CD4-positive, alpha-beta T cell (primary cell): Measurements from ENCODE around the gene MFN1. TPM values are rescaled to one million over a fixed set of nuclear protein-coding genes. Genes with fewer than 3 reads are reported as not detected.

Experiments used
- ATAC-seq: fragments of 200-7000 bp; cut with Tn5 transposase; one replicate; pipeline ENCODE4 v1.10.0; 2022; ENCODE audit warnings: mild to moderate bottlenecking; ENCODE audit not compliant: poor library complexity
- CTCF ChIA-PET: fragments of 350-600 bp; sonication (Branson Sonifier 250); formaldehyde crosslinking; loops from one replicate; lab custom pipeline; 2021; ENCODE audit warnings: antibody characterized with exemption, inconsistent platforms; lab: Charles Lee
- POLR2A ChIA-PET: fragments of 350-600 bp; sonication (Branson Sonifier 250); formaldehyde crosslinking; loops from one replicate; lab custom pipeline; 2021; ENCODE audit warnings: antibody characterized with exemption, inconsistent platforms; lab: Charles Lee
- DNase-seq, 14 experiments: peaks; one replicate each; pipeline ENCODE4 v3.0.0-alpha.2; 2013 to 2020; ENCODE audit warnings: mixed read lengths in 2 of 14
- H3K27ac ChIP-seq, 2 donors: one replicate each; pipeline versions ENCODE4 v1.5.1 to v1.7.0; 2013; ENCODE audit warnings: low read length in 2 of 2, low read depth in 1 of 2, mild to moderate bottlenecking in 1 of 2
- H3K27me3 ChIP-seq, 2 experiments: 1 replicate in 1 of 2; 2 replicates in 1 of 2; pipeline versions ENCODE4 v1.6.1 to v1.7.0; 2013; ENCODE audit warnings: low read length in 2 of 2, control low read depth in 1 of 2, mild to moderate bottlenecking in 1 of 2, moderate library complexity in 1 of 2; ENCODE audit not compliant: insufficient read depth in 2 of 2, control insufficient read depth in 1 of 2
- H3K36me3 ChIP-seq: one replicate; pipeline ENCODE4 v1.6.1; 2013; ENCODE audit warnings: low read length, control low read depth; ENCODE audit not compliant: insufficient read depth
- H3K4me1 ChIP-seq: one replicate; pipeline ENCODE4 v1.6.1; 2013; ENCODE audit warnings: low read length, control low read depth; ENCODE audit not compliant: insufficient read depth
- H3K4me3 ChIP-seq: one replicate; pipeline ENCODE4 v1.5.1; 2013; ENCODE audit warnings: mild to moderate bottlenecking, low read length, moderate library complexity
- H3K9me3 ChIP-seq, 2 experiments: 1 replicate in 1 of 2; 2 replicates in 1 of 2; pipeline versions ENCODE4 v1.6.1 to v1.7.0; 2013; ENCODE audit warnings: low read length in 2 of 2, mild to moderate bottlenecking in 2 of 2, control low read depth in 1 of 2, moderate library complexity in 1 of 2; ENCODE audit not compliant: control insufficient read depth in 1 of 2, insufficient read depth in 1 of 2
- H3K27ac Mint-ChIP-seq: one replicate; pipeline ENCODE4 v1.8.0; 2020; ENCODE audit warnings: mixed read lengths
- H3K27me3 Mint-ChIP-seq: one replicate; pipeline ENCODE4 v1.8.0; 2021; ENCODE audit warnings: mixed read lengths
- H3K36me3 Mint-ChIP-seq: one replicate; pipeline ENCODE4 v1.8.0; 2021; ENCODE audit warnings: low read depth, mixed read lengths
- H3K4me1 Mint-ChIP-seq: one replicate; pipeline ENCODE4 v1.8.0; 2021; ENCODE audit warnings: low read depth, mixed read lengths
- H3K4me3 Mint-ChIP-seq: one replicate; pipeline ENCODE4 v1.8.0; 2020; ENCODE audit warnings: mild to moderate bottlenecking, mixed read lengths
- H3K9me3 Mint-ChIP-seq: one replicate; pipeline ENCODE4 v1.8.0; 2020; ENCODE audit warnings: mixed read lengths
- CTCF ChIP-seq: fragments of 200-600 bp; IDR thresholded peaks from one replicate; pipeline ENCODE4 v1.8.0; 2022; ENCODE audit warnings: antibody characterized with exemption, mild to moderate bottlenecking
- intact Hi-C, 2 experiments: fragments of 100-400 bp; cut with DNase I in 1 of 2; cut with micrococcal nuclease in 1 of 2; formaldehyde crosslinking; loops; one replicate each; pipeline versions ENCODE4 v1.15.1 to v1.9.0; 2023 to 2025; cut with DNase I, micrococcal nuclease
- total RNA-seq, 174 experiments: library from RNA in 2 of 174; stranded (reverse) in 2 of 174; gene quantifications; one replicate each; pipeline ENCODE4 v1.2.3 and lab custom pipeline; 2021 to 2026

MFN1 gene
- total RNA-seq, 2 experiments from 2014 or later, result 20.7 to 26.1 TPM

GRCh38 chr3:179373938-179374337 is 26.4 kb downstream of the MFN1 start:
- H3K4me3 Mint-ChIP-seq, result no peak overlapping the region
- no peak for TF ChIP-seq CTCF
- DNase-seq, result no peak
- POLR2A ChIA-PET, result no interaction called here
- Histone ChIP-seq H3K9me3 (no peaks in the 10 kb centered on the region), H3K4me1 (no peaks in the 10 kb centered on the region), H3K27ac (no peak overlapping the region), H3K4me3 (no peak overlapping the region), H3K27me3 (no peaks in the 10 kb centered on the region), H3K36me3 (peaks cover 58% of the 10 kb centered on the region)
- CTCF ChIA-PET, result interaction anchor here (1.0 to 1.2 kb wide), 2 partner anchors 22 to 24 kb away, joined by 3 to 4 read pairs; no protein-coding TSS in a partner anchor
- H3K9me3 Mint-ChIP-seq, result no peaks in the 10 kb centered on the region
- intact Hi-C loops, result no loop called here
- no peaks in the 10 kb centered on the region for H3K27me3 Mint-ChIP-seq
- ATAC-seq, result no peak
- H3K4me1 Mint-ChIP-seq, result no peaks in the 10 kb centered on the region
- no peak overlapping the region for H3K27ac Mint-ChIP-seq
- peaks cover 67% of the 10 kb centered on the region for H3K36me3 Mint-ChIP-seq

- ATAC-seq (no peak), DNase-seq (no peak)
- Histone ChIP-seq H3K27ac (no peak overlapping the region), H3K27me3 (no peaks in the 10 kb centered on the region), H3K4me3 (no peak overlapping the region), H3K9me3 (no peaks in the 10 kb centered on the region), H3K4me1 (no peaks in the 10 kb centered on the region), H3K36me3 (peaks cover 57% of the 10 kb centered on the region)
- H3K27me3 Mint-ChIP-seq, result no peaks in the 10 kb centered on the region
- ChIA-PET CTCF (interaction anchor here (1.2 to 1.6 kb wide), 2 partner anchors 22 to 25 kb away, joined by 4 read pairs; no protein-coding TSS in a partner anchor), POLR2A (no interaction called here)
- no peak overlapping the region for H3K4me3 Mint-ChIP-seq
- no peak overlapping the region for H3K27ac Mint-ChIP-seq
- intact Hi-C loops, result no loop called here
- H3K9me3 Mint-ChIP-seq, result no peaks in the 10 kb centered on the region
- TF ChIP-seq CTCF, result no peak
- peaks cover 72% of the 10 kb centered on the region for H3K36me3 Mint-ChIP-seq
- no peaks in the 10 kb centered on the region for H3K4me1 Mint-ChIP-seq
Observed at GRCh38 chr3:179375091-179375999, 27.8 kb downstream of the MFN1 start.

- Mint-ChIP-seq H3K36me3 (peaks cover 72% of the 10 kb centered on the region), H3K27ac (no peak overlapping the region), H3K27me3 (no peaks in the 10 kb centered on the region), H3K4me3 (no peak overlapping the region), H3K9me3 (no peaks in the 10 kb centered on the region), H3K4me1 (no peaks in the 10 kb centered on the region)
- POLR2A ChIA-PET, result no interaction called here
- no peak for TF ChIP-seq CTCF
- Histone ChIP-seq H3K27ac (no peak overlapping the region), H3K9me3 (no peaks in the 10 kb centered on the region), H3K4me3 (no peak overlapping the region), H3K27me3 (no peaks in the 10 kb centered on the region), H3K36me3 (peaks cover 61% of the 10 kb centered on the region), H3K4me1 (no peaks in the 10 kb centered on the region)
- ATAC-seq, result no peak
- intact Hi-C loops, result no loop called here
- CTCF ChIA-PET, result interaction anchor here (1.6 kb wide), 1 partner anchor 23 kb away, joined by 4 read pairs; no protein-coding TSS in a partner anchor
- DNase-seq, result no peak
Observed at GRCh38 chr3:179376474-179376873, 29.0 kb downstream of the MFN1 start.
